ENCODE results near the gene QKI.

GRCh38 chr6:163391985-163392384 lies 22.5 kb upstream of the QKI start:
- no peak for TF ChIP-seq MAX (IDR thresholded peaks at IDR 0.05)
- no peak for TF ChIP-seq EP300 (IDR thresholded peaks at IDR 0.05; ENCODE audit: borderline replicate concordance)
- no peak for TF ChIP-seq RAD21 (IDR thresholded peaks at IDR 0.05; ENCODE audit: low read depth)
- no peak for TF ChIP-seq TAF1 (IDR thresholded peaks at IDR 0.05; ENCODE audit: low read depth)
- no peak for TF ChIP-seq TEAD4 (IDR thresholded peaks at IDR 0.05)
- TF ChIP-seq TCF12 (IDR thresholded peaks at IDR 0.05; ENCODE audit: low read depth) = no peak
- no peak for TF ChIP-seq USF1 (IDR thresholded peaks at IDR 0.05)
- TF ChIP-seq NFIC (IDR thresholded peaks at IDR 0.05) = no peak
